ENCODE measurements around the gene NFIB. TPM values are rescaled to one million over a fixed set of nuclear protein-coding genes. Genes with fewer than 3 reads are reported as not detected.

The NFIB gene
- total RNA-seq, 1 donor from 2014 or later, result not detected

DNA sequence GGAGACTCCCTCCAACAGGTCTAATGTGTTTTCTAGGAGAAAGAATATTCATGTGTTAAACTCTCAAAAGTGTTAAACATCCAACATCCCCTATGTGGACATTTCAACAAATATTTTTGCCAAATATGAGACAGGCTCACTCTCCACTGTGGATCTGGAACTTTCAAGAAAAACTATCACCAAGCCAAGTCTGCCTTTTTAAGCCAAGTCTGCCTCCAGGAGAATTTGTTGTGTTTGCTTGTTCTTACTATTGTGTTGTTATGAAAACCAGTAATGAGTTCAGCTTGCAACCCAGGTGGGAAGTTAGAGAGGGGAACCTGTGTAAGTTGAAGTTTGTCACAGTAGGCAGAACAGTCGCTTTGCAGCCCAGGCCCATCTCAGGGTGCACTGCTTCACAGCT is 228.1 kb downstream of the NFIB start:
- H3K36me3 Mint-ChIP-seq (ENCODE audit: low read depth), result no peaks in the 10 kb centered on the region
- H3K9me3 Mint-ChIP-seq, result no peaks in the 10 kb centered on the region
- H3K27ac Mint-ChIP-seq, result no peak overlapping the region
- no peak overlapping the region for H3K4me3 Mint-ChIP-seq (ENCODE audit: low read depth)
- no peak for DNase-seq (ENCODE audit: low spot score)
- no peaks in the 10 kb centered on the region for H3K27me3 Mint-ChIP-seq (ENCODE audit: low read depth)
- no peaks in the 10 kb centered on the region for H3K4me1 Mint-ChIP-seq (ENCODE audit: low read depth)
- intact Hi-C loops (cut with micrococcal nuclease), result no loop called here

DNA sequence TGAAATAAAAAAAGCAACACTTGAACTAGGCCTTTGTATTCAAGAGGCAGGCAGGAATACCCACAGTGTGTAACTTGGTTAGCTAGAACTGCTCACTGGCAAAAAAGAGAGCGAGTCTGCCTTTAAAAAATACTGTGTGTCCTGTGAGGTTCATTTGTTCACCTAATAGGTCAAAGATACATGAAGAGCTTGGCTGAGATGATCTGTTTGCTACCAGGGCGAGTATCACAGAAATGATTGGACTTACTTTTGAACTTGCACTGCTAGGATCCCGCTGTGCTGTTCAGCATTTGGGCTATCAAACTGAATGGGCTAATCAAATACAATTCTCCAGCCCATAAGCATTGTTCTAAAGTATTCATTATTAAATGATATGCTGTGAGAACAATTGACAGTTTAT is 229.1 kb downstream of the NFIB start:
- Mint-ChIP-seq H3K36me3 (ENCODE audit: low read depth) (no peaks in the 10 kb centered on the region), H3K4me1 (ENCODE audit: low read depth) (no peaks in the 10 kb centered on the region), H3K4me3 (ENCODE audit: low read depth) (no peak overlapping the region), H3K27ac (no peak overlapping the region), H3K9me3 (no peaks in the 10 kb centered on the region), H3K27me3 (ENCODE audit: low read depth) (no peaks in the 10 kb centered on the region)
- intact Hi-C loops (cut with micrococcal nuclease), result no loop called here
- DNase-seq (ENCODE audit: low spot score), result no peak

DNA sequence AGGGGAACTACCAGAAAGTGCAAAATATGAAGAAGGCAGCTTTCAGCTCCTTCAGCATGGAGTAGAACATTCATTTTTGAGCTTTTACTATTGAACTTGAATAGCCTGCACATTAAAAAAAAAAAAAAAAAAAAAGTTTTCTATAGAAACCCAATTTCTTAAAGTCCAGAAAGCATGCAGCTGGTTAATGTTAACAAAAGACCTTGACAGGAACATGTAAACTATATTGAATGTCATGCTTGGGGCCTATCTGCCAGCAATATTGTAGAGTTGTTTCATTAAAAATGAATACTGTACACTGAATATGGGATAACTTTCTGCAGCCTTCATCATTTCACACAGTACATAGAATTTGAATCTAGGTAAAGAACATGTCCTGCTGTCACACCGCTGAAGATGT is 230.6 kb downstream of the NFIB start:
- Mint-ChIP-seq H3K27ac (no peak overlapping the region), H3K9me3 (no peaks in the 10 kb centered on the region), H3K27me3 (ENCODE audit: low read depth) (no peaks in the 10 kb centered on the region), H3K36me3 (ENCODE audit: low read depth) (no peaks in the 10 kb centered on the region), H3K4me1 (ENCODE audit: low read depth) (no peaks in the 10 kb centered on the region), H3K4me3 (ENCODE audit: low read depth) (no peak overlapping the region)
- intact Hi-C loops (cut with micrococcal nuclease), result no loop called here
- DNase-seq (ENCODE audit: low spot score), result no peak

DNA sequence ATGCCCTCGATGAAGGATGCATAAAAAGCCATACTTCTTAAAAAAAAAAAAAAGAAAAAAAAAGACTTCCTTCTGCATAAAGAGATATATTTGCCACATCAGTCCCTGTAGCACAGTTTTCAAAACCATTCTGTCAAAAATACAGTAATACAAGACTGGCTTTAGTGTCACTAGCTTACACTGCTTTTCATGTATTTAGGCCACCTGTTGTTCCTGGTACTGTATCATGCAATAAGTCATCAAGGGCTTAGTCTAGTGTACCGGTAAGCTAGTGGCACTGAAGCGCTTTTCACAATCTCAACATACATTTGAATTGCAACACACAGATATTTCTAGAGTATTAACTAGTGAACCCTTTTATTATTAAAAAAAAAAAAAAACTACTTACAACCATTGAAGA is 231.2 kb downstream of the NFIB start:
- H3K4me1 Mint-ChIP-seq (ENCODE audit: low read depth), result no peaks in the 10 kb centered on the region
- intact Hi-C loops (cut with micrococcal nuclease), result no loop called here

DNA sequence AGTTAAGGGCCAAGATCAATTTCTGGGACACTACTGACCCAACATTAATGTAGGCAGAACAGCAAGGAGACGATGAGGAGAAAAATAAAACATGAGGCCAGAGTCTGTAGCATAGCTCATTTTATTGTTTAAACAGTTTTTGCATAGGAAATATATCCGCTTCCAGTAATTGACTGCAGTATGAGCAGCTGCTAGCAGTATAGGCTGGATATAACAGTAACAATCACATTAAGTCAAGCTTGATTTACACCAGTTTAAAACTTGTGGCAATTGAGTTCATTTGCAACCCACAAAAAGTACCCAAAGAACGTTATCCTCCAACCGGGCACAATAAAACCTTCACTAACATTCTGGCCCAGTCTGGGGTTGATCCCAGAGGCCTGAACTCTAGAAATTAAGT is 232.2 kb downstream of the NFIB start:
- Mint-ChIP-seq H3K27ac (no peak overlapping the region), H3K36me3 (ENCODE audit: low read depth) (no peaks in the 10 kb centered on the region), H3K27me3 (ENCODE audit: low read depth) (no peaks in the 10 kb centered on the region), H3K4me1 (ENCODE audit: low read depth) (no peaks in the 10 kb centered on the region), H3K4me3 (ENCODE audit: low read depth) (no peak overlapping the region), H3K9me3 (no peaks in the 10 kb centered on the region)
- intact Hi-C loops (cut with micrococcal nuclease), result no loop called here
- no peak for DNase-seq (ENCODE audit: low spot score)

More for the DNA sequence above, 231.2 kb downstream of the NFIB start:
- no peak for DNase-seq (ENCODE audit: low spot score)
- H3K36me3 Mint-ChIP-seq (ENCODE audit: low read depth), result no peaks in the 10 kb centered on the region
- no peaks in the 10 kb centered on the region for H3K27me3 Mint-ChIP-seq (ENCODE audit: low read depth)
- H3K9me3 Mint-ChIP-seq, result no peaks in the 10 kb centered on the region
- H3K4me3 Mint-ChIP-seq (ENCODE audit: low read depth), result no peak overlapping the region
- no peak overlapping the region for H3K27ac Mint-ChIP-seq

DNA sequence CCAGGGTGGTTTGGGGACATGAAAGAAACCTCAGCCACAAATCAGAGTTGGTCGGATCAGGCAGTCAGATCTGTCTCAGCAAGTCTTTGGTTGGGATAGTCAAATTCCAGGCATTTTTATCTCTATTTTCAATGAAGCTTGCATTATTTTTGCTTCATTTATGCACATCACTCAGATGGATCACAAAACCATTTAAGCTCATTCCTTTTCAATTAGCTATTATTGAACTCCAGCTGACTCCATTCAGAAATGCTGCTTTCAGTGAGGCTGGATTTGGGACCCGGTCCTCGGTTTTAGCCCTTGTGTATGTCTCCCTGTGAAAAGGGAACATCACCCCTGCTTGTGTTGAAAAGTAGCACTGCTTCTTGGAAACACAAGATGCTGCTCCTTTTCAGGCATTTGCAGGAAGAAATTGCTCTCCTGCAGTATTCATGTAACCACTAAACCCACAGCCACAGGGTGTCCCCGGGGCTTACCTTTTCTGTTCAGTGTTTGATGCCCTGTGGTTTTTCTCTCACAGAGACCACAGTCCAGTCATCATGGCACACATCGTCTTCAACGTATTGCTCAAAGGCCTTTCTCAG is 232.9 kb downstream of the NFIB start:
- Mint-ChIP-seq H3K27ac (no peak overlapping the region), H3K36me3 (ENCODE audit: low read depth) (no peaks in the 10 kb centered on the region), H3K27me3 (ENCODE audit: low read depth) (no peaks in the 10 kb centered on the region), H3K4me3 (ENCODE audit: low read depth) (no peak overlapping the region), H3K9me3 (no peaks in the 10 kb centered on the region), H3K4me1 (ENCODE audit: low read depth) (no peaks in the 10 kb centered on the region)
- intact Hi-C loops (cut with micrococcal nuclease), result no loop called here
- DNase-seq (ENCODE audit: low spot score), result no peak

DNA sequence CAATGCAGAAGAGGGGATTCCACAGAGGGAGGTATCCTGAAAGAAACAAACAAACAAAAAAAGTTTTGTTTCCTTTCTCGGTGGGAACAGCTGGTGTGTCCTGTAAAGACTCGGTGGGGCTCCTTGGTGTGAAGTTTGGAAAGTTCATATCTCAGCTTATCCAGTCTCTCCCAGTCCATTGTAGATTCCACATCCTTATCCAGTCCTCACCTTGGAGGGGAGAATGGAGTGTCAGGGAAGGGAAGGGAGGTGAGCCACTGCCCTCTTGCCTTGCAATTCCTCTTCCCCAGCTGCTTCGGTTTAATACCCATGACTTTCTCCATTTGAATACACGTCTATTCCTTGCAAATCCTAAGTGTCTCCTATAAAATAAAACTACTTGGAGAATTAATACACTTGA is 234.5 kb downstream of the NFIB start:
- no peak overlapping the region for H3K27ac Mint-ChIP-seq
- no peaks in the 10 kb centered on the region for H3K27me3 Mint-ChIP-seq (ENCODE audit: low read depth)
- no peaks in the 10 kb centered on the region for H3K36me3 Mint-ChIP-seq (ENCODE audit: low read depth)
- intact Hi-C loops (cut with micrococcal nuclease), result no loop called here
- no peak overlapping the region for H3K4me3 Mint-ChIP-seq (ENCODE audit: low read depth)
- no peak for DNase-seq (ENCODE audit: low spot score)
- no peaks in the 10 kb centered on the region for H3K9me3 Mint-ChIP-seq
- no peaks in the 10 kb centered on the region for H3K4me1 Mint-ChIP-seq (ENCODE audit: low read depth)

DNA sequence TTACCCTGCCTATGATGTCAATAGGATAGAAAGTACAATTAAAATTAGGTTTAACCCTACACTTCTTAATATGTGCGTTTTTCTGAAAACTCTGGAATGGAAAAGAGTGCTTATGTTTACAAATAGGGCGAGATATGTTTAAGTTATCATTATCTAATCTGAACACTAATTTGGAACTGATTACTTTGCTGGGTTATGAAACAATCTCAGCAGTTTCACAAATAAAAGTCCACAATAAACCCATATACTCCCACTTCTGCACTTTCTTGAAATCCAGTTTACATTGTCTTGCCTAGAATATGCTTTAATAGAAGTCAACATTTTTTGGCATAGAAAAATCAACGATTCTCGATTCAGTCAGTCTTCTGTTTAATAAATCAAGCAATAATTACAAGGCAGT is 236.3 kb downstream of the NFIB start:
- Mint-ChIP-seq H3K4me1 (ENCODE audit: low read depth) (no peaks in the 10 kb centered on the region), H3K27ac (no peak overlapping the region), H3K9me3 (no peaks in the 10 kb centered on the region), H3K27me3 (ENCODE audit: low read depth) (no peaks in the 10 kb centered on the region), H3K4me3 (ENCODE audit: low read depth) (no peak overlapping the region), H3K36me3 (ENCODE audit: low read depth) (no peaks in the 10 kb centered on the region)
- intact Hi-C loops (cut with micrococcal nuclease), result no loop called here
- DNase-seq (ENCODE audit: low spot score), result no peak

DNA sequence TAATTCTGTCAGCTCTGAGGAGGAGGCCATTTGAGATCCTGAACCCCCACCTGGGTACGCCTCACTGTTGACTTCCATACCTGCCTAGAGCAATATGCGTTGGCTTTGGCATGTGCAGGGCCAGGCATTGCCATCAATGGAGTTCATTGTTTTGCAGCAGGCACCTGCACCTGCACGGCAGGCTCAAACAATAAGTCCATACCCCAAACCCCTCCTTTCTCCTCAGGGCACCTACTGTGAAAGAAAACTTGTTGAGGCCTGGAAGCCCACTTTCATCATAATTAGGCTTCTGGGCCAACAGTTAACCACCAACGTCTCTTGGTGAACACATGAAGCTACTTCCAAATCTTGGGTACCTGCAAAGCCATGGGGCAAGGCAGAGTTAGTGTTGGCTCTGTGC is 238.7 kb downstream of the NFIB start:
- intact Hi-C loops (cut with micrococcal nuclease), result no loop called here
- peaks cover 7% of the 10 kb centered on the region for H3K9me3 Mint-ChIP-seq

DNA sequence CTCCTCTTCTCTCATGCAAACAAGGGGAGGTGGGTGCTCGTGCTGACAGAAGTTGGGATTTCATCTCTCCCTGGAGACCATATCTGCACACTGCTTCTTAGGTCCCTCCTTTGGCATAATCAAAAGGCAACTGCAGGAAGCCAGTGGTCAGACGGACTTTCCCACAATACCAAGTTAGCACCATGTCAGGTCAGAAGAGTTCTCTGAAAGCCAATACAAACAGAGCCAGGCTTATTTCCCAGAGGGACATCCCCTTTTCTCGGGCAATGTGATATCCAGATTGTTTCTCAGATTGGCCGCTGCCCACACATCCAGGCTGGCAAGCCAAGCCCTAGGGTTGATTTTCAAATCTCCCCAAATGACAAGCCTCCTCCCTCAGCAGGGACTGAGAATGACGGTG is 241.1 kb downstream of the NFIB start:
- Mint-ChIP-seq H3K36me3 (ENCODE audit: low read depth) (no peaks in the 10 kb centered on the region), H3K27ac (no peak overlapping the region)
- intact Hi-C loops (cut with micrococcal nuclease), result no loop called here

More for the DNA sequence above, 238.7 kb downstream of the NFIB start:
- no peak for DNase-seq (ENCODE audit: low spot score)
- Mint-ChIP-seq H3K27me3 (ENCODE audit: low read depth) (no peaks in the 10 kb centered on the region), H3K4me3 (ENCODE audit: low read depth) (no peak overlapping the region), H3K4me1 (ENCODE audit: low read depth) (no peaks in the 10 kb centered on the region), H3K36me3 (ENCODE audit: low read depth) (no peaks in the 10 kb centered on the region), H3K27ac (no peak overlapping the region)

DNA sequence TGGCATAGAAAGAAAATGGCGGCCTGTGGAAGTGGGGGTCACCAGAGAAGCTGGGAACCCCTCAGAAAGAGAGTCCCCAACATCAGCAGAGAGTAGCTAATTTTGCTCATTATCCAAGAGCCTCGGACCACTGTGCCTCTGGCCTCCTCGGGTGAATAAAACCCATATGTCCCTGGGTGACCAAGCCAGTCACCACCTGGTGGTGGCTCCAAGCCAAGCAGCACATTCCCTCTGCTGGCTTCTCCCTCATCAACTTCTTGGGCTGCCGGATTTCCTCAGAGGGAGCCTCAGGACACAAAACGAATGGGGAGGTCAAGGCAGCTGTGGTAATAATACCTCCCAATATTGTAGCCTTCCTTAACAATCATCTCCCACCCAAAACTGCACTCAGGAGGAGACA is 242.5 kb downstream of the NFIB start:
- Mint-ChIP-seq H3K4me1 (ENCODE audit: low read depth) (no peaks in the 10 kb centered on the region), H3K4me3 (ENCODE audit: low read depth) (no peak overlapping the region), H3K9me3 (peaks cover 11% of the 10 kb centered on the region), H3K36me3 (ENCODE audit: low read depth) (no peaks in the 10 kb centered on the region), H3K27me3 (ENCODE audit: low read depth) (no peaks in the 10 kb centered on the region), H3K27ac (no peak overlapping the region)
- intact Hi-C loops (cut with micrococcal nuclease), result no loop called here
- no peak for DNase-seq (ENCODE audit: low spot score)

More for the DNA sequence above, 241.1 kb downstream of the NFIB start:
- no peaks in the 10 kb centered on the region for H3K27me3 Mint-ChIP-seq (ENCODE audit: low read depth)
- H3K4me1 Mint-ChIP-seq (ENCODE audit: low read depth), result no peaks in the 10 kb centered on the region
- no peak for DNase-seq (ENCODE audit: low spot score)
- peaks cover 11% of the 10 kb centered on the region for H3K9me3 Mint-ChIP-seq
- no peak overlapping the region for H3K4me3 Mint-ChIP-seq (ENCODE audit: low read depth)

DNA sequence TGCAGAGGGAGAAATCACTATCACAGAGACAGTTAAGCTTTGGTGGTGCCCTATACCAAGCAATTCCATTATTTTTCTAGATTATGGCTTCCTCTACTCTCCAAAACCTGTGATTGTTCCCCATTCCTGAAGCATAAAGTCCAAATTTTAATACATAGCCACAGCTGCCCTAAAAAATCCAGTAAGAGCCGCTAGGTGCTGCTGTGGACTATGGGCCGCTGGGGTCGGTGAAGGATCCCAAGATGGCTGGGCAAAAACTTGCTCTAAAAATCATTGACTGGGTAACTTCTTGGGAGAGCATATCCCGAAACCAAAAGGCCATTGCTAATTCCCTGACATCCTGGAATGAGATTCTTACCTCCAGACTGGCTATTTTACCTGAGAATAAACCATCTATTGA is 245.3 kb downstream of the NFIB start:
- intact Hi-C loops (cut with micrococcal nuclease), result no loop called here
- no peaks in the 10 kb centered on the region for H3K4me1 Mint-ChIP-seq (ENCODE audit: low read depth)

DNA sequence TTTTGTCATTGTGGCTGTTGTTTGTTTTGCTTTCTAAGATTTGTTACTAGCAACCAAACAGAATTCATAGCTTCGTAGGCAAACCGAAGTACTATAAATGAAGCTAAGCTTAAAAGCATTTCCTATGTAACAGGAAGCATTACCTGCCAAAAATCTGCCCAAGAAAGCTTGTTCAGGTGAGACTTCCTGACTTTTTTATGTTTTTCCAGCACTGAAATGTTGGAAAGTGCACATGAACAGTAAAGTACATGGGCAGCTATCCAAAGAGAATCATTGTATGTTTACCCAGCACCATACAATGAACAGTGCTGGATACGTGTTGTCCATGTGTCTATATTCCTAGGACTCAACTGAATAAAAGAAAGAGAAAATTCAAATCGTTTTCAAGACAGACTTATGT is 247.1 kb downstream of the NFIB start:
- Mint-ChIP-seq H3K36me3 (ENCODE audit: low read depth) (no peaks in the 10 kb centered on the region), H3K4me3 (ENCODE audit: low read depth) (no peak overlapping the region), H3K9me3 (peaks cover 4% of the 10 kb centered on the region), H3K4me1 (ENCODE audit: low read depth) (no peaks in the 10 kb centered on the region), H3K27me3 (ENCODE audit: low read depth) (no peaks in the 10 kb centered on the region), H3K27ac (no peak overlapping the region)
- intact Hi-C loops (cut with micrococcal nuclease), result no loop called here
- no peak for DNase-seq (ENCODE audit: low spot score)

More for the DNA sequence above, 245.3 kb downstream of the NFIB start:
- Mint-ChIP-seq H3K4me3 (ENCODE audit: low read depth) (no peak overlapping the region), H3K36me3 (ENCODE audit: low read depth) (no peaks in the 10 kb centered on the region), H3K9me3 (peaks cover 11% of the 10 kb centered on the region), H3K27ac (no peak overlapping the region), H3K27me3 (ENCODE audit: low read depth) (no peaks in the 10 kb centered on the region)
- DNase-seq (ENCODE audit: low spot score), result no peak

DNA sequence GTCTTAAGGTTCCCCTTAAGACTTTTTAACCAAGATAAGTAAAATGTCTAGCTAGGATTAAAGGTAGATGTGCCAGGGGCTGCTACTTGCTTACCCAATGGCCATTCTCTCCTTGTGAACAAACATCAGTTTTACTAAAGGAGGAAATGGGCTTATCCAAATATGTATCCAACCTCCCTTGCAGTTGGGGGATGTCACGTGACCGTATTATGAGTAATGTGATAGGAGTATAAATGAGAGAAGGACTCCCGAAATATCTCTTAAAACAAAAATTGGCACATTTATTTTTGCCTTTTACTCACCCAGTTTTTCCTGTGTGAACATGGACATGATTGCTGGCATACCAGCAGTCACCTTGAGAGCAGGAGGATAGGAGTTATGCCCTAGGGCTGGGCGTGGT is 247.9 kb downstream of the NFIB start:
- no peak for DNase-seq (ENCODE audit: low spot score)
- Mint-ChIP-seq H3K27ac (no peak overlapping the region), H3K4me3 (ENCODE audit: low read depth) (no peak overlapping the region), H3K4me1 (ENCODE audit: low read depth) (no peaks in the 10 kb centered on the region), H3K9me3 (peaks cover 3% of the 10 kb centered on the region), H3K36me3 (ENCODE audit: low read depth) (no peaks in the 10 kb centered on the region), H3K27me3 (ENCODE audit: low read depth) (no peaks in the 10 kb centered on the region)
- intact Hi-C loops (cut with micrococcal nuclease), result no loop called here
